Progenitor cell of endocrine pancreas (in vitro differentiated cells): Measurements from ENCODE around the gene ATP8A2. TPM values are rescaled to one million over a fixed set of nuclear protein-coding genes. Genes with fewer than 3 reads are reported as not detected.

ENCODE experiments used
- DNase-seq: peaks from one replicate; pipeline ENCODE4 v3.0.0; 2021; ENCODE audit warnings: low spot score; ENCODE audit not compliant: unreplicated experiment
- H3K27ac Mint-ChIP-seq: 2 replicates; pipeline ENCODE4 v1.8.0; 2021; ENCODE audit warnings: mild to moderate bottlenecking, moderate library complexity, mixed read lengths
- H3K27me3 Mint-ChIP-seq: 2 replicates; pipeline ENCODE4 v1.8.0; 2021; ENCODE audit warnings: mixed read lengths
- H3K36me3 Mint-ChIP-seq: 2 replicates; pipeline ENCODE4 v1.8.0; 2022; ENCODE audit warnings: mixed read lengths; ENCODE audit not compliant: insufficient read depth
- H3K4me1 Mint-ChIP-seq: 2 replicates; pipeline ENCODE4 v1.8.0; 2021; ENCODE audit warnings: low read depth, mixed read lengths
- H3K4me3 Mint-ChIP-seq: 2 replicates; pipeline ENCODE4 v1.8.0; 2021; ENCODE audit warnings: low read depth, mild to moderate bottlenecking, moderate library complexity, mixed read lengths
- H3K9me3 Mint-ChIP-seq: 2 replicates; pipeline ENCODE4 v1.8.0; 2021; ENCODE audit warnings: low read depth, mixed read lengths
- CTCF ChIP-seq: fragments of 200-600 bp; sonication (generic); IDR thresholded peaks from one replicate; pipeline ENCODE4 v1.5.0; 2021; ENCODE audit warnings: antibody characterized with exemption, mild to moderate bottlenecking; ENCODE audit not compliant: unreplicated experiment
- total RNA-seq: library from RNA; stranded (reverse); gene quantifications from 2 replicates; pipeline ENCODE4 v1.2.1, GENCODE V29; 2021

The ATP8A2 gene
- total RNA-seq, 1 donor from 2014 or later = 0.38 TPM

GRCh38 chr13:25345576-25345975, 26.2 kb upstream of the ATP8A2 start:
- Mint-ChIP-seq H3K36me3 (peaks cover 1% of the 10 kb centered on the region), H3K4me3 (no peak overlapping the region), H3K27ac (no peak overlapping the region), H3K27me3 (no peaks in the 10 kb centered on the region), H3K4me1 (peaks cover 7% of the 10 kb centered on the region), H3K9me3 (no peaks in the 10 kb centered on the region)
- DNase-seq = no peak
- no peak for TF ChIP-seq CTCF

GRCh38 chr13:25347151-25347550, 24.6 kb upstream of the ATP8A2 start:
- peaks cover 7% of the 10 kb centered on the region for H3K4me1 Mint-ChIP-seq
- no peak overlapping the region for H3K27ac Mint-ChIP-seq
- H3K27me3 Mint-ChIP-seq = peaks cover 2% of the 10 kb centered on the region
- no peak overlapping the region for H3K4me3 Mint-ChIP-seq
- no peak for DNase-seq
- TF ChIP-seq CTCF = no peak
- H3K36me3 Mint-ChIP-seq = peaks cover 2% of the 10 kb centered on the region
- H3K9me3 Mint-ChIP-seq = no peaks in the 10 kb centered on the region

GRCh38 chr13:25351404-25351803, 20.4 kb upstream of the ATP8A2 start:
- Mint-ChIP-seq H3K36me3 (peaks cover 1% of the 10 kb centered on the region), H3K27ac (no peak overlapping the region), H3K4me1 (no peaks in the 10 kb centered on the region), H3K4me3 (no peak overlapping the region), H3K27me3 (peaks cover 15% of the 10 kb centered on the region), H3K9me3 (no peaks in the 10 kb centered on the region)
- no peak for DNase-seq
- no peak for TF ChIP-seq CTCF

- Mint-ChIP-seq H3K4me1 (no peaks in the 10 kb centered on the region), H3K4me3 (no peak overlapping the region), H3K27me3 (peaks cover 15% of the 10 kb centered on the region), H3K27ac (no peak overlapping the region), H3K9me3 (no peaks in the 10 kb centered on the region), H3K36me3 (peaks cover 1% of the 10 kb centered on the region)
- TF ChIP-seq CTCF = no peak
- DNase-seq = no peak
These were observed 19.5 kb upstream of the ATP8A2 start for GRCh38 chr13:25352230-25352629.

GRCh38 chr13:25352806-25353205, 19.0 kb upstream of the ATP8A2 start:
- no peak for TF ChIP-seq CTCF
- Mint-ChIP-seq H3K4me1 (no peaks in the 10 kb centered on the region), H3K36me3 (peaks cover 1% of the 10 kb centered on the region), H3K27ac (no peak overlapping the region), H3K27me3 (peaks cover 15% of the 10 kb centered on the region), H3K4me3 (no peak overlapping the region), H3K9me3 (no peaks in the 10 kb centered on the region)
- DNase-seq = no peak
